Astrocyte of the hippocampus (primary cell): Measurements from ENCODE around the gene NCOR2.

Experiments
- DNase-seq: peaks from one replicate; pipeline ENCODE4 v3.0.0; 2011; ENCODE audit warnings: low read depth, low spot score

Gene NCOR2

DNA sequence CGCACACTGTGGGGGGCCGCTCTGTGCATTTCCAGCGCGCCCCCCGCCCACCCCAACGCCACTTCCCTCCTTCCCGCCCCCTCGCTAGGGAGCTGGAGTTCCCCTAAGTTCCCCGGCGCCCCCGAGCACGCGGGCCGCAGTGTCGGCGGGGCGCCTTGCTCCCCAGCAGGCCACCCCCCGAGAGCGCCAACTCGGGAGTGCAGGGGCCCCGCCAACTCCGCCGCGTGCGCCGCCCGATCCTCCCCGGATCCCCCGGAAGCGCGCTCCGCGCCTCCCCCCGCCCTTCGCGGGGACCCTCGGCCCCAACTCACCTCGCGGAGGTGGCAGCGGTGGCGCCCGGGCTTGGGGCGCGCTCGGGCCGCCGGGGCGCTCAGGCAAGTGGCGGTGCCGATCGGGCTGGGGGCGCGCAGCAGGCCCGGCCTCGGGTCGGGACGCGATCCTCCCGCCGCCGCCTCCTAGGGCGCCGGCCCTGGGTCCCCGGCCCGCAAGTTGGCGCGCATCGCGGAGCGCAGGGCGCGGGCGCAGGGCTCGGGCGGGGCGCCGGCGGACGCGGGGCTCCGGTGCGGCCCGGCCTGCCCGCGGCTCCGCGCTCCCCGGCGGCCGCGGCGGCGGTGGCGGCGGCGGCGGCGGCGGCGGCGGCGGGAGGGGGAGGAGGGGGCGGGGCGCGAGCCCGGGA, at the start of gene NCOR2:
NCOR2 (minus strand) TSS at position 616 of the 676 bp plus-strand sequence. CDS start 72,361 bp downstream, outside the sequence.
- peak; percentile 66 for DNase-seq

DNA sequence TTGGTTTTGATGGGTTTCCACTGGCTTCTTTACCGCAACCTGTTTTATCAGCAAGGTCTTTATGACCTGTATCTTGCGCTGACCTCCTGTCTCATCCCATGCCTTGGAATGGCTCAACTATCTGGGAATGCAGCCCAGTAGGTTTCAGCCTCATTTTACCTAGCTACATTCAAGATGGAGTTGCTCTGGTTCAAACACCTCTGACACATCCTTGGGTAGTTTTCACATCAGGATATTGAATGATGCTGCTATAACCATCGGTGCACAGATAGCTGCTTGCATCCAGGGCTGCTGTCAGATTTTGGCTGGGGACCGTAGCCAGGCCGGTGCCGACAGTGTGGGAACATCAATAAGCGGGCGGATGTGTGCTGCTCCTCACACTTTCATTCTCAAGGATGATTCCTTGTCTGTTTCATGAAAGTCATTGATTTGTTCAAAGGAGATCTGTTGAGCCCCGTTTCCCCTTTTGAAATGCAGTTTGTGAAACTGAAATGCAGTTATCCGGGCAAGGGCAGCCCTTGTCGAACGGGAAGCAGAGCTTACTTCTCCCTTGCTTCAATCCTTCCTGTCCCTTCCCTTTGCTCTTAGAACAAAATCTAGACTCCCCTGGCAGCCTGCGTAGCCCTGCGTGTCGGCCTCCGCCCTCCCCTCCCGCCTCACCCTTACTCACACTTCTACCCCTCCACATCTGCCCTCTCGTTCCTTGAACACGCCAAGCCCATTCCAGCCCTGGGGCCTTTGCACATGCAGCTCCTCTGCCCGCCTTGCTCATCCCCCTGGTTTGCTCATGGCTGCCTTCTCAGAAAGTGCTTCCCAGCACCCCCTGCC, 49.2 kb upstream of the NCOR2 start:
- DNase-seq, result no peak

DNA sequence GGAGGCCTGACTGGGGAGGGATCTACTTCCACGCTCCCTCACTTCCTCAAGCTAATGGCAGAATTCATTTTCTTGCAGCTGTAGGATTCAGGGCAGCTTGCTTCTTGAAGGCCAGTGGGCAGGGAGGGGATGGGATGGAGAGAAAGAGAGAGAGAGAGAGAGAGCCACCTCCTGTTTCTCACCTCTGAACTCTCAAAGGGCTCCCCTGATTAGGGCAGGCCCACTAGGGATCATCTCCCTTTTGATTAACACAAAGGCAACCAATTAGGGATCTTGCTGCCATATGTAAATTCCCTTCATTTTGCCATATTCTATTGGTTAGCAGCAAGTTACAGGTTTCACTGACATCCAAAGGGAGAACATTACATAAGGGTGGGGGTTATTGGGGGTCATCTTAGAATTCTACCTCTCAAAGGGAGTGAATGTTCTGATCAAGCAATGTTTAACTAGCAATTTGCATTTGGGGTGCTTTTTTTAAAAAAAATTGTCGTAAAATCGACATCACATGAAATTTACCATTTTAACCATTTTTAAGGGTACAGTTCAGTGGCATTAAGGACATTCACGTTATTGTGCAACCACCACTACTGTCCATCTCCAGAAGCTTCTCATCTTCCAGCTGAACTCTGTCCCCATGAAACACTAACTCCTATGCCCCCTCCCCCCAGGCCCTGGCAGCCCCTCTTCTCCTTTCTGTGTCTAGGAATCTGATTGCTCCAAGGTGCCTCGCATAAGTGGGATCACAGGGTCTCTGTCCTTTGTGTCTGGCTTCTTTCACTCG, 47.3 kb upstream of the NCOR2 start:
- DNase-seq, result no peak

DNA sequence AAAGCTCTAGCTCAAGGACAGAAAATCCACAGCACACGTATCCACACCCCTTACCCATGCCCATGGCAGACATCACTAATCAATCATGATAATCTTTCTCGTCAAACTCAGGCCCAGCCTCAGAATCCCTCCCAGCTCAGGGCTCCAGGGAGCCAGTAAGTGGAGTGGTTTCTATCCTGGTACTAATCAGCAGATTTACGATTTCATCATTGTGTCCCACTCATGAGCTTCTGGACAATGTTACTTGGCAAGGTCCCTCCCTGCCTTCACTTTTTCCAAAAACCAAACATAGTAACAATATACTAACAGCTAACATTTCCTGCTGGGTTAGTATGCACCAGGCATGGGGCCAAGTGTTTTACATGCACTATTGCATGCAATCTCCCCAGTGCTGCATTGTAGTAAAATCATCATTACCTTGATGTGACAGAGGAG, 45.8 kb upstream of the NCOR2 start:
- DNase-seq, result peak; percentile 56

DNA sequence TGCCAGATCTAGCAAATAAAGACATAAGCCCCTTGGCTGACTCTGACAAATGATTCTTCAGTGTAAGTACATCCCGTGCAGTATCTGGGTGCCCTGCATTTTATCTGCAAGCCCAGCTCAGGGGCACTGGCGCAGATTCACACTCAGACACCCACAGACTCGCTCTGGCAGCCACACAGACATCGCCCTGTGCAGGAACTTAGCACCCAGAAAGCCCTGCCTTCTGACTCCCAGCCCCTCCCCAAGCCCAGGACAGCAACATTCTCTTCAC, 44.9 kb upstream of the NCOR2 start:
- DNase-seq, result no peak

DNA sequence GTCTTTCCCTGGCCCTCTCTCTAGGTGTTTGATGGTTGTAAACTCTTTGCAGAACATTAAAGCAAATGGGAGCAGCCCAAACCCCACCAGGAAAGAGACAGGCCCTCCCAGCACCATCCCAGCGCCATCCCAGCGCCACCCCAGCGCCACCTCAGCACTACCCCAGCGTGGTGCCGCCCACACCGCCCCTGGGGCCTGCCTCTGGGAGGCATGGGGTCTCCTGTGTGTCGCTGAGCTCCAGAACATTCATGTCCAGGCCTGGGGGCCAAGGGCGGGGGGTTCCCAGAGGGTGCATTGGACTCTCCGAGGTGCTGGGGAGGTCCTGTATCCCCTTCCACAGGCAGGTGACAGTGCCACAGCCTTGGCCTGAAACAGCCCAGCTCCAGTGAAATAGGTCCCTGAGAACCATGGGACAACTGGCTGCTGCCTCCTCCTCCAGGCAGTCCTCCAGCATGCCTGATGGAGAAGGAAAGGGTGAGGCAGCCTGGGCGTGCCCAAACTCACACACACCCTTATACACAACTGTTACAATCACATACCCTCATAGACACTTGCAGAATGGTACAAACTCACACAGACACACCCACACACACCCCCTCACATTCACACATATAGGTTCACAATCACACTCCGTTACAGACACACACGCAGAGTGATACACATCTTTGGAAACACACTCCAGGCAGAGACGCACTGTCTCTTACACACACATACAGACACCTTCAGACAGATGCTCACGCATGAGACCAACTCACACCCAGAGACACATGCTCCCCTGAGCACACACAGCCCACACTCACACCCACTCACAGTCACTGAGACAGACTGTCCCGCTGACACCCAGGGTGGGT, 44.4 kb upstream of the NCOR2 start:
- DNase-seq, result no peak

DNA sequence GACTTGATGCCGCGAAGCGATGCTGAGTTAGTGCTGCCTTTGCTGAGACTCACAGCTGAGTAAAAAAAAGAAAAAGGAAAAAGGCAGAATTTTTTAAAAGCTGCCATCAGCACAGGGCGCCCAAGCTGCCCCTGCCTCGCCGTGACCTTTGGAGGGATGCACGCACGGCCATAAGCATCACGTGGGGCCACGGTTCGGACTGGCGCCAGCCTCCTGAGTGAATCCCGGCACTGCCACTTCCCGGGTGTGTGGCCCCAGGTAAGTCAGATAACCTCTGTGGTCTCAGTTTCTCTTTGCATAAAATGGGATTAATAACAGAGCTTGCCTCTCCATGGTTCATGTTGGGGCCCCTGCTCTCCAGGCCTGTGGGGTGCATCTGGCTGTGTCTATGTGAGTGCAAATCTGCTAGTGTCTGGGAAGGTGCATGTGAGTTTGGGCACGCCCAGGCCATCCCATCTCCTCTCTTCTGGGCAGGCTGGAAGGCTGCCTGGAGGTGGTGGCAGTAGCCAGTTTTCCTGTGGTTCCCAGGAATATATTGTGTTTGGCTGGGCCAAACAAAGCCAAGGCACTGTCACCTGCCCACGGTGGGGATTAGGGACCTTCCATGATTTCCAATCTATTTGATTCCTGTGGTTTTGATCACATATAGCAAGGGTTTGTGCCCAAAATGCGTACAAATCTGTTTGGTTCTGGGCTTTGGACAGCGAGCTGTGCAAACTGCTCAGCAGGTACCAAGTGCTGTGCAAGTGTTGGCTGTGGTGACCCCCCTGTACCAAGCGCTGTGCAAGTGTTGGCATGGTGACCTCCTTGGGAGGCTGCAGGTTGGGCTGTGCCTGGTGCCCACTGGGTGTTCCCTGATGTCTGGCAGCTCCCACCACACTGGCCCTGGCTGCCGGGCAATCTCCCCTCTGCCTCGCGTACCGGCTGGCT, 43.5 kb upstream of the NCOR2 start:
- no peak for DNase-seq

DNA sequence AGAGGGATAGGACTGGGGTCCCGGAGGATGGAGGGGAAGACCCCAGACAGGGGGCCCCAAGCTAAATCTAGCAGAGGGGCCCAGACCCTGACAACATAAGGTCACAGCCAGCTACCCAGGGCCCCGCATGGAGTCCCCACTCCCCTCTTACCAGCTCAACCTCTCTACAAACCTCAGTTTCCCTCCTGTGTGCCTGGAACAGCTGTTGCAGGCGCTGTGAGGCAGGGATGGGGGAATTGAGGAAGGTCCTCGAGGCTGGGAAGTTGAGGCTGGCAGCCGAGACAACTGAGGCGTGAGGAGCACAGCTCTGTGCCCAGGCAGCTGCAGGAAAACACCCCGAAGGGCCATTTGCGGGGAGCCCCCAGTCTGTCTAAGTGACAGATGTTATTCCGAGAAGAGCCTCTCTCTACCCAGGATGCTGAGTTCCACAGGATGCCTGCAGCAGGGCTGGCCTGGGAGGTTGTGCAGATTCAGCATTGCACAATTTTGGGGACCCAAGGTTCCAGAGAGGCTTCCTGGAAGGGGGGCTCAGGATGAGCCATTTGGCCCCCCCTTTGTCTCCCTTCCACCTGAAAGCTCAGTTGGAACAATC, 42.7 kb upstream of the NCOR2 start:
- no peak for DNase-seq

DNA sequence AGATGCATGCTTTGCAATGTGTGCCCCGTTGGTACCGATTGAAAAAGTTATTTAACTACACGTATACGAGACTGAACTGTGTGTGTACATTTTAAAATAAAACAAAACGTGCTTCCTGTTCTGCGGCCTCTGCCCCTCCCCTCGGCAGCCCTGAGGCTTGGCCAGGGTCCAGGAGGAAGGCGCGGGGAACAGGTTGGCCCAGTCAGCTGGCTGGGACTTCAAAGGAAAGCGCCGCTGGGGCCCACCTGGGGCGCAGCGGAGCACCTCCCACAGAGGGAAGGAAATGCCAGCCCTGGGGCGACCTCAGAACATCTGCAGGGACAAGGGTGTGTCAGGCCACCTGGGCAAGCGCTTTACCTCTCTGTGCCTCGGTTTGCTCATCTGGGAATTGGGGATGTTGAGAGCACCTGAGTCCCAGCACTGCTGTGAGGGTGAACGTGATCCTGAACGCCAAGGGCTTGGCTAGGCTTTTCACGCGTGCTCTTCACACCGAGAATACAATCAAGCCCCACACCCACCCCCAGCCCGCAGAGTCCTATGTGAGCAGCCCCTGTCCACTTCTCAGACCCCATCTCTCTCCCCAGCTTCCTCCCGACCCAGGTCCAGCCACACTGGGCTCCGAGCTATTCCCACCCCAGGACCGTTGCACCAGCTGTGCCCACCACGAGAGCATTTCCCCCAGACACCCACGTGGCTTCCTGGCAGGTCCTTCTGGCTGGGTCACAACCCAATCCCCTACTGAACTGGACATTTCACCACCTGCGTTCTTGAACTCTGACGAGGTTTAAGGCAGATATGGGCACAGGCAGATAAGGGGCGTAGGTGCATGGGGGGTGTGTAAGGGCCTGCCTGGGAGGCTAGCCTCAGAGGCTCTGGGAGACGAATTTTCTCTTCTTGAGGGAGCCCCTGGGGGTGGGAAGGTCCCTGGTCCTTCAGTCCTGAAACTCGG, 41.9 kb upstream of the NCOR2 start:
- peak; percentile 84 for DNase-seq

DNA sequence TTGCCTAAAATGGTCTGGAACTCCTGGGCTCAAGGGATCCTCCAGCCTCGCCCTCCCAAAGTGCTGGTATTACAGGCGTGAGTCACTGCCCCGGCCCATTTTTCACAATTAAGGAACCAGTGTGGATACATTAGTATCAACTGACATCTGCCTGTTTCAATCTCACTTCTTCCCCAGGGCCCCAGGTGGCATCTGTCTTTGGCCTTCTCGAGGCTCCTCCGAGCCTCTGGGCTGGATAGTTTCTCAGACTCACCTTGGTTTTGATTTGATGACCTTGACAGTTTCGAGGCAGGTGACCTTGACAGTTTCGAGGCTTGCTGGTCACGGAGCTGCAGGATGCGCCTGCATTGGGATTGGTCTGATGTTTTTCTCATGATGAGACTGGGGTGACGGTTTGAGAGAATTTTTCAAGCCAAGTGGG, 41.0 kb upstream of the NCOR2 start:
- DNase-seq, result no peak

DNA sequence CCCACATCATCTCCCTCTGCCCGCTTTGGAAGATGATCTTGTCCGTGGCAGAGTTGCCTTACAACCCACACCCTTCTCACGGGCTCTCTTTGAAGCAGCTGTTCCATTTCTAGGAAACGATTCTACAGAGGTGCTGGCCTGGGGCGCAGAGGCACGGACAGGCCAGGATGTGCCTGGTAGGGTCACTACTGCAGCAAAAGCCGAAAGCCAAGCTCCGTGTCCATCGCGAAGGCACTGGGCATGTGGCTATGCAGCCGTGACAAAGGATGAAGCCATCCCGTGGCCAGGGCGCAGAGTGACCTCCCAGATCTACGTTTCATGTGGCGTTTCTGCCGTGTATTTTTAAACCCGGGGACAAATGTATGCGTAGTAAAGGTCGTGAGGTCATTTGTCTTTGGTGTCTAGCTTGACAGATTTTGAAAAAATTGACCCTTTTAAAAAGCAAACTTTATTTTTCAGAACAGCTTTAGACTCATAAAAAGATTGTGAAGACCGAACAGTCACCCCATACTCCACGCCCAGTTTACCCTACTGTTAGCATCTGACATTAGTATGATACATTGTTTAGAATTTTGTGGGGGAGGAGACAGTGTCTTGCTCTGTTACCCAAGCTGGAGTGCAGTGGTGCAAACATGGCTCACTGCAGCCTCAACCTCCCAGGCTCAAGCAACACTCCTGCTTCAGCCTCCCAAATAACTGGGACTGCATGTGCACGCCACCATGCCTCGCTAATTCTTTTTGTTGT, 40.4 kb upstream of the NCOR2 start:
- DNase-seq, result no peak

DNA sequence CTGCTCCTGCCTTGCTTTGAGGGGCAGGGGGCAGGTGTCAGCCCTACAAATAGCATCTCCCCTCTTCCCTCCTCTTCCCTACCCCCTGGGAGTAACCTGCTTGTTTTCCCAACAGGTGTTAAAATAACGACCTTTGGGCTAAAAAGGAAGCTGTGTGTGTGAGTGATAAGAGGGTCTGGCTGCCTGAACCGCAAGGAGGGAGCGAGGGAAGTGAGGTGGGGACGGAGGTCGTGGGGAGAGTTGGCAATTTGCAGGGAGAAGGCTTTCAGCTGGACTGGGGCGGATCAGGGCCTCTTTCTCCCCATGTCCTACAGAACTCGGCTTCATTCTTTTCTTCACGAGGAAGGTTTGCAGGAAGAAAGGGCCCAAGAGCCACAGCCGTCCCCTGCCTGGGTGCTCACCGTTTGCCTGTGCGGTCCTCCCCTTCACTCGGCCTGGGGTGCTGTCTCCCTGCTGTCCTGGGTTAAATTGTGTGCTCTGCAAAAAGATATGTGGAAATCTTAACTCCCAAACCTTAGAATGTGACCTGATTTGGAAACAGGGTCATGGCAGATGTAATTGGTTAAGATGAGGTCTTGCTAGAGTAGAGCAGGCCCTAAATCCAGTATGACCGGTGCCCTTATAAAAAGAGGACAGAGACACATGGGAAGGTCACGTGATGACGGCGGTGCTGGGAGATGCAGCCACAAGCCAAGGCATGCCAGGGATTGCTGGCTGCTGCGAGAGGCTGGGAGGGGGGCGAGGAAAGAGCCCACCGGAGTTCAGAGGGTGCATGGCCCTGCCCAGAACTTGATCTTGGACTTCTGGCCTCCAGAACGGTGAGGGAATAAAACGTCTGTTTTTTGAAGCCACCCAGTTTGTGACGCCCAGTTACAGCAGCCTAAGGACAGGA, 38.7 kb upstream of the NCOR2 start:
- DNase-seq, result no peak

DNA sequence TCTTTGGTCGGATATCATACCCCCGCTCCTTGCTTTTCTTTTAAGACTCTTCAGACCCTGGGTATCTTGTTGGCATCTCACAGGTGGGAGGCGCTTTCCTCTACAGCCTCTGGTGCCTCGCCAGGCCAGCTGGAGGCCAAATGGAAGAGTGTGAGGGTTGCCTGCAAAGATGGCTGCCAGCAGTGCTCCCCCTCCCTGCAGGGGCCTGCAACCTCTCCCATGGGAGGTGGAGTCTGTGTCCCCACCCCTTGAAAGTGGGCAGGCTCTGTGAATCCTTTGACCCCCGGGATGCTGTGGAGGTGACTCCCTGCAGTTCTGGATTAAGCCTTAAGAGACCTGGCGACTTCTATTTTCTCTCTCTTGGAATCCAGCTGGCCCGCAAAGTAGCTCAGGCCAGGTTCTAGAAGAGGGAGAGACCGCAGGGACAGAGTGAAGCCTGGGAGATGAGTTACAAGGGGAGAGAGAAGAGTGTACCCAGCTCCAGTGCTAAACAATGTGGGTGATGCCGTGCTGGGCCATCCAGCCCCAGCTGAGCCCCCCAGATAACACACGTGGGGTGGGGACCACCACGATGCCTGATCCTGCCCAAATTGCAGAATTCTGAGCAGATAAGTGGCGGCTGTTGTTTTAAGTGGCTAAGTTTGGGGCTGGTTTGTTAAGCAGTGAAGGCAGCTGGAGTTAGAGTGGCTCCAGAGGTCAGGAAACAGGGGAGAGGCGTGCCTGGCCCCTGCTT, 37.9 kb upstream of the NCOR2 start:
- DNase-seq, result no peak

DNA sequence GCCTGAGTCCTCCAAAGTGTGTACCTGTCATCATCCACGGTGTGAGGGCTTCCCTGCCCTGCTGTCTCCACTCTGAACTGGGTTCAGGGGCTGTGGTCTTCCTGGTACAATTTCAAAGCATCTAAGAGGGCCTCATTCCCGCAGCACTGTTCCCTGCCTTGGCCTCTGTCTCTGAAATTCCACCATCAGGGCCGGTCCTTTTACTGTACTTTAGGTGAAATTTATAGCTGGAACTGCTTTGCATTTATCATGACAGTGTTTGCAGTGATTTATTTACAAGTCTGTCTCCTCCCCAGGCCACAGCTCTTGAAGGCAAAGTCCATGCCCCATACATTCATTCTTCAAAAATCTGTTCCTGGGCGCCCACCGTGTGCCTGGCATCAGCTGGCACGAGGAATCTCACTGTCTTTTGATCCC, 36.9 kb upstream of the NCOR2 start:
- DNase-seq, result no peak

DNA sequence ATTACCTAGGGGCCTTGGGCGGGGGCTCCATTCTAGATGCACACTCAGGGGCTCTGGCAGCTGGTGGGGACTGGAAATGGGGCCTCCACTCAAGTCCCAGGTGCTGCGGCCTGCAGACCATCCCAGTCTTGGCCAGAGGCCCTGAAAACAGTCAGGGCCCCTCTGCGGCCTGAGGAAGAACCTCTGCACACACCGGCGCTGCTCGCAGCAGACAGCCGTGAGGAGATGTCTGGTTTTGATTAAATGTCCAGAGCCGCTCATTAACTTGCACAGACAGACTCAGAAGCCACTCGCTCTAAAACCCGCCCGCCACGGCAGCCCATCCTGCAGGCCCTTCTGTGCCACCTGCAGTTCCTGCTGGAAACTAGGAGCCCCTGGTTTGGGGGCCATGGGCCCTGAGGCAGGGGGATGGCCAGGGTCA, 36.4 kb upstream of the NCOR2 start:
- DNase-seq, result no peak

DNA sequence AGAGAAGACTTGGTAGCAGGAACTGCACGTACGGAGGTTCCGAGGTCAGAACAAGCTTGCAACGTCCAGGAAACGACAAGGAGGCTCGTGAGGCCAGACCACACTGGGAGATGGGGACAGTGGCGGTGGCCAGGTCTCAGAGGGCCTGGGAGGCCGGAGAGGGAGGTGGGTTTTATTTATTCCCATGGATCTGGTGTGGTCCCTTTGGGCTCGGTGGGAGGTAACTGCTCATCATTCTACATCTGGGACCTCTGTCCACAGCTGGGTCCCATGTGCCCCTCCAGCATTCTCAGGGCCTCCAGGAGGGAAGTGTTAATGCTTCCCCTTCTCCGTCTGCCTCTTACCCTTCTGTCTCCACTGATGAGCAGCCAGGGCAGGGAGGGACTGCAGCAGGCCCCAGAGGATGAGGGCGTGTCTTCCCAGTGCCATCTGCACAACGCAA, 35.7 kb upstream of the NCOR2 start:
- DNase-seq, result no peak
